ENCODE measurements around the gene SLC6A13. TPM values are rescaled to one million over a fixed set of nuclear protein-coding genes. Genes with fewer than 3 reads are reported as not detected.

Gene SLC6A13
- polyA plus RNA-seq, 1 experiment: not detected

- DNase-seq (ENCODE audit: low read depth, low spot score): no peak
- Histone ChIP-seq H3K4me3 (ENCODE audit: low read depth, low read length) (no peak overlapping the region), H3K9me3 (ENCODE audit: control insufficient read depth, insufficient read depth, low read length) (peaks cover 5% of the 10 kb centered on the region; the same call in 1 of the 2 replicates), H3K27ac (ENCODE audit: low read depth, low read length) (no peak overlapping the region), H3K27me3 (ENCODE audit: control insufficient read depth, insufficient read depth, low read length) (peaks cover 58% of the 10 kb centered on the region)
- ChIA-PET CTCF (no interaction called here), POLR2A (no interaction called here)
- no peak for TF ChIP-seq CTCF (IDR thresholded peaks at IDR 0.05; ENCODE audit: low read depth, low read length)
Measured at GRCh38 chr12:196436-196835, 66.2 kb downstream of the SLC6A13 start.

- no peak for TF ChIP-seq CTCF (IDR thresholded peaks at IDR 0.05; ENCODE audit: low read depth, low read length)
- ChIA-PET CTCF (no interaction called here), POLR2A (no interaction called here)
- H3K27me3 ChIP-seq (ENCODE audit: control insufficient read depth, insufficient read depth, low read length): peaks cover 56% of the 10 kb centered on the region
- H3K4me3 ChIP-seq (ENCODE audit: low read depth, low read length): no peak overlapping the region
- H3K9me3 ChIP-seq (ENCODE audit: control insufficient read depth, insufficient read depth, low read length): peaks cover 5% of the 10 kb centered on the region; the same call in 1 of the 2 replicates
- DNase-seq (ENCODE audit: low read depth, low spot score): no peak
- H3K27ac ChIP-seq (ENCODE audit: low read depth, low read length): no peak overlapping the region
Measured at GRCh38 chr12:195951-196350, 66.7 kb downstream of the SLC6A13 start.

- ChIA-PET CTCF (no interaction called here), POLR2A (no interaction called here)
- no peak for TF ChIP-seq CTCF (IDR thresholded peaks at IDR 0.05; ENCODE audit: low read depth, low read length)
- DNase-seq (ENCODE audit: low read depth, low spot score): no peak
- peaks cover 5% of the 10 kb centered on the region; the same call in 1 of the 2 replicates for H3K9me3 ChIP-seq (ENCODE audit: control insufficient read depth, insufficient read depth, low read length)
- no peak overlapping the region for H3K4me3 ChIP-seq (ENCODE audit: low read depth, low read length)
- H3K27me3 ChIP-seq (ENCODE audit: control insufficient read depth, insufficient read depth, low read length): peaks cover 53% of the 10 kb centered on the region
- no peak overlapping the region for H3K27ac ChIP-seq (ENCODE audit: low read depth, low read length)
Measured at GRCh38 chr12:195156-195555, 67.5 kb downstream of the SLC6A13 start.

GRCh38 chr12:194276-194675 lies 68.4 kb downstream of the SLC6A13 start:
- peaks cover 5% of the 10 kb centered on the region; the same call in 1 of the 2 replicates for H3K9me3 ChIP-seq (ENCODE audit: control insufficient read depth, insufficient read depth, low read length)
- H3K4me3 ChIP-seq (ENCODE audit: low read depth, low read length): no peak overlapping the region
- ChIA-PET CTCF (no interaction called here), POLR2A (no interaction called here)
- no peak for DNase-seq (ENCODE audit: low read depth, low spot score)
- H3K27ac ChIP-seq (ENCODE audit: low read depth, low read length): no peak overlapping the region
- no peak for TF ChIP-seq CTCF (IDR thresholded peaks at IDR 0.05; ENCODE audit: low read depth, low read length)
- peaks cover 52% of the 10 kb centered on the region for H3K27me3 ChIP-seq (ENCODE audit: control insufficient read depth, insufficient read depth, low read length)

- no peak overlapping the region for H3K4me3 ChIP-seq (ENCODE audit: low read depth, low read length)
- POLR2A ChIA-PET: no interaction called here
- TF ChIP-seq CTCF (IDR thresholded peaks at IDR 0.05; ENCODE audit: low read depth, low read length): no peak
- no peak for DNase-seq (ENCODE audit: low read depth, low spot score)
- no peak overlapping the region for H3K27ac ChIP-seq (ENCODE audit: low read depth, low read length)
- peaks cover 5% of the 10 kb centered on the region; the same call in 1 of the 2 replicates for H3K9me3 ChIP-seq (ENCODE audit: control insufficient read depth, insufficient read depth, low read length)
- CTCF ChIA-PET: no interaction called here
- H3K27me3 ChIP-seq (ENCODE audit: control insufficient read depth, insufficient read depth, low read length): peaks cover 47% of the 10 kb centered on the region
Measured at GRCh38 chr12:193261-193660, 69.4 kb downstream of the SLC6A13 start.
